HS-27A (cell line): Measurements from ENCODE around the gene LRCH4.
"Not testable (repeated sequence)": the region's sequence is repeated elsewhere in the genome, so short reads cannot be mapped to it uniquely, and the experiment has no call there.

ENCODE experiments used
- DNase-seq: peaks from one replicate; pipeline ENCODE4 v3.0.0-alpha.2; 2012; ENCODE audit warnings: low read depth, missing footprints

Gene LRCH4

GRCh38 chr7:100567751-100568175 is 18.2 kb downstream of the LRCH4 start:
- no peak for DNase-seq

- DNase-seq: no peak
Measured at GRCh38 chr7:100567031-100567730, 18.7 kb downstream of the LRCH4 start.

- DNase-seq: no peak
Measured at GRCh38 chr7:100566018-100566531, 19.9 kb downstream of the LRCH4 start.

- no peak for DNase-seq
Measured at GRCh38 chr7:100565133-100565571, 20.8 kb downstream of the LRCH4 start.

GRCh38 chr7:100564405-100564804 is 21.5 kb downstream of the LRCH4 start:
- not testable (repeated sequence) for DNase-seq

- no peak for DNase-seq
Measured at GRCh38 chr7:100563809-100564400, 22.0 kb downstream of the LRCH4 start.

GRCh38 chr7:100563100-100563564 is 22.8 kb downstream of the LRCH4 start:
- DNase-seq: no peak

GRCh38 chr7:100562195-100563099 is 23.5 kb downstream of the LRCH4 start:
- DNase-seq: no peak

- no peak for DNase-seq
Measured at GRCh38 chr7:100561491-100562194, 24.3 kb downstream of the LRCH4 start.

GRCh38 chr7:100559127-100559526 is 26.8 kb downstream of the LRCH4 start:
- no peak for DNase-seq

- no peak for DNase-seq
Measured at GRCh38 chr7:100556541-100556940, 29.4 kb downstream of the LRCH4 start.

- no peak for DNase-seq
Measured at GRCh38 chr7:100555701-100556100, 30.2 kb downstream of the LRCH4 start.

- no peak for DNase-seq
Measured at GRCh38 chr7:100553032-100553431, 32.9 kb downstream of the LRCH4 start.

GRCh38 chr7:100552532-100552931 is 33.4 kb downstream of the LRCH4 start:
- DNase-seq: no peak

GRCh38 chr7:100548446-100548845 is 37.5 kb downstream of the LRCH4 start:
- peak; percentile 20 for DNase-seq

GRCh38 chr7:100547872-100548271 is 38.1 kb downstream of the LRCH4 start:
- no peak for DNase-seq

GRCh38 chr7:100546926-100547800 is 38.8 kb downstream of the LRCH4 start:
- DNase-seq: no peak

- DNase-seq: no peak
Measured at GRCh38 chr7:100546129-100546925, 39.6 kb downstream of the LRCH4 start.

- peak; percentile 69 for DNase-seq
Measured at GRCh38 chr7:100545360-100546128, 40.4 kb downstream of the LRCH4 start.
